ENCODE results near the gene BET1. TPM values are rescaled to one million over a fixed set of nuclear protein-coding genes. Genes with fewer than 3 reads are reported as not detected.

The BET1 gene
- total RNA-seq, 1 experiment from 2014 or later = 17.2 TPM

DNA sequence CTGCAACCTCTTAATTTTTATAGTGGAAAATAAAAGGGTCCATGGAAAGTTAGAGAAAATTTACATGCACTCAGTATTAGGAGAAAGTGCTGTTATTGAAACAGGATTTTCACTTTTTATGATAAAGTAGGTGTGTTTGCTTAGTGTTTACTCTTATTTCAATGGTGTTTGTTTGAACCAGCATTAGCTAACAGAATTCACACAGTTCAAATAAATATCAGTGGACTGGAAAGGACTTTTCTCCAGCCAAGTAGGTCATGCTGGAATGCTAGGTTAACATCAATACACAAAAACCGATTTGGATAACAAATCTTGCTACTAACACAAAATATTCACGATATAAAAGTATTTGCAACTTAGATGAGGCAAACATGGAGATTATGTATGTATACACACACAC, 49.4 kb upstream of the BET1 start:
- ChIA-PET RAD21 (ENCODE audit: low non-redundant PET in 1 of 2, low total read pairs in 2 of 2, uncharacterized antibody in 2 of 2, unreplicated experiment in 2 of 2) (no interaction called here), CTCF (no interaction called here), POLR2A (no interaction called here)
- H3K79me2 ChIP-seq (ENCODE audit: insufficient read depth, low read length) = no peaks in the 10 kb centered on the region
- H4K20me1 ChIP-seq (ENCODE audit: insufficient read depth) = no peaks in the 10 kb centered on the region
- no peak overlapping the region for H3K4me2 ChIP-seq (ENCODE audit: low read length)
- H3K9me2 ChIP-seq (ENCODE audit: insufficient read depth) = no peaks in the 10 kb centered on the region
- H3K27me3 ChIP-seq (ENCODE audit: insufficient read depth, low read length) = no peaks in the 10 kb centered on the region
- H3K27ac ChIP-seq (ENCODE audit: low read depth, low read length) = no peak overlapping the region
- BruUV-seq (replicated peaks) = no TSS peak
- no peak for ATAC-seq
- intact Hi-C loops (cut with micrococcal nuclease) = no loop called here
- H2AFZ ChIP-seq (ENCODE audit: low read depth, low read length, poor library complexity, severe bottlenecking) = no peak overlapping the region
- no peaks in the 10 kb centered on the region for H3K9me3 ChIP-seq (ENCODE audit: control insufficient read depth in 1 of 2, insufficient read depth in 1 of 2, low read depth in 1 of 2, low read length in 2 of 2)
- no peak for DNase-seq (ENCODE audit: low read depth, low spot score)
- no peak overlapping the region for H3K4me3 ChIP-seq (replicated peaks in 1 of 2; ENCODE audit: low read depth in 1 of 2, low read length in 2 of 2)
- TF ChIP-seq JUND (IDR thresholded peaks at IDR 0.05) = no peak
- TF ChIP-seq POLR2A (IDR thresholded peaks at IDR 0.05; ENCODE audit: borderline replicate concordance, extremely low read depth, insufficient read depth, insufficient read length) = no peak
- no peak for TF ChIP-seq CTCF (IDR thresholded peaks at IDR 0.05 in 2 of 3, conservative IDR thresholded peaks at IDR 0.05 in 1 of 3; ENCODE audit: borderline replicate concordance in 1 of 3, insufficient read depth in 1 of 3, low read depth in 2 of 3, low read length in 2 of 3)
- no peak for TF ChIP-seq EGR1 (IDR thresholded peaks at IDR 0.05; ENCODE audit: low read depth)
- TF ChIP-seq, protein P1, sequence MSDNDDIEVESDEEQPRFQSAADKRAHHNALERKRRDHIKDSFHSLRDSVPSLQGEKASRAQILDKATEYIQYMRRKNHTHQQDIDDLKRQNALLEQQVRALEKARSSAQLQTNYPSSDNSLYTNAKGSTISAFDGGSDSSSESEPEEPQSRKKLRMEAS (IDR thresholded peaks at IDR 0.05) = no peak
- no peak for TF ChIP-seq SIN3A (IDR thresholded peaks at IDR 0.05; ENCODE audit: low read depth)
- no peak for TF ChIP-seq POLR2AphosphoS5 (IDR thresholded peaks at IDR 0.05; ENCODE audit: low read depth, low read length)
- TF ChIP-seq SP1 (IDR thresholded peaks at IDR 0.05; ENCODE audit: low read depth) = no peak
- TF ChIP-seq YY1 (IDR thresholded peaks at IDR 0.05; ENCODE audit: extremely low read depth, insufficient replicate concordance, low read depth, low read length) = no peak
- no peak for TF ChIP-seq RAD21 (IDR thresholded peaks at IDR 0.05; ENCODE audit: low read depth)
- TF ChIP-seq ELF1 (IDR thresholded peaks at IDR 0.05; ENCODE audit: borderline replicate concordance, low read depth) = no peak
- no peak for TF ChIP-seq CBX3 (IDR thresholded peaks at IDR 0.05; ENCODE audit: low read depth)
- no peak for TF ChIP-seq SRF (IDR thresholded peaks at IDR 0.05; ENCODE audit: low read depth)
- TF ChIP-seq EZH2phosphoT487 (IDR thresholded peaks at IDR 0.05; ENCODE audit: borderline replicate concordance) = no peak
- no peak for TF ChIP-seq ATF3 (IDR thresholded peaks at IDR 0.05)
- no peak for TF ChIP-seq FOSL1 (IDR thresholded peaks at IDR 0.05; ENCODE audit: low read depth)
- no peak for TF ChIP-seq EZH2 (IDR thresholded peaks at IDR 0.05)
- TF ChIP-seq CEBPB (IDR thresholded peaks at IDR 0.05; ENCODE audit: low read depth) = no peak
- no peaks in the 10 kb centered on the region for H3K36me3 ChIP-seq (ENCODE audit: control insufficient read depth in 1 of 2, insufficient read depth in 2 of 2, low read length in 2 of 2)
- no peaks in the 10 kb centered on the region for H3K4me1 ChIP-seq (ENCODE audit: control insufficient read depth in 1 of 2, insufficient read depth in 2 of 2, low read length in 2 of 2)
- no peak overlapping the region for H3K9ac ChIP-seq (ENCODE audit: low read length)

Measured in HCT116 (cell line).